ENCODE data around the gene CADM2. TPM values are rescaled to one million over a fixed set of nuclear protein-coding genes. Genes with fewer than 3 reads are reported as not detected.

Gene CADM2
- total and polyA plus RNA-seq, 2 donors from 2014 or later: 0.06 to 0.25 TPM

DNA sequence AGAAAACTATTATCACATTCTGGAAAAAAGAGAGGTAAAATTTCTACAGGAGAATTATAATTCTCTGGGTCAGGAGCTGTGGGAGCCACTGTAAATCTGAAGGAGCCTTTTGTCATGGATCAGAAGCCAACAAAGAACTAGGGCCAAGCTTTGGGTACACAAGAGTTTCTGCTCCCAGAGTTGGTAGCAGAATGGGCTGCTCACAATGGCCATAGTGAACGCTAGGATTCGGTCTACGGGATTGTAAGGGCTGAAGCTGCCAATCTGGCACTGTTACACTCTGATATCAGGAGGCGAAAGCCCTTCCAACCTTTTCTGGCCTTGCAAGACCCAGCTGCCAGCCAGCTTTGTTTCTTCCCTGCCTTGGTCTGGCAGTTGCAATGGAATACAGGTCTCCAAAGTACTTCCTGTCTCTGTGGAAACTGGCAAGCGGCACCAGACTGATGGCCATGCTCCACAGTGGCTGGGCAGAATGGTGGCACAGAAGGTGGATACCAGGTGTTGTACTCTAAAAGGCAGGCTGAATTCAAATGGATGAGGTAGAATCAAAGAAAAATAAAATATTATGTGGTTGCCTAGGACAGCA is 831.7 kb downstream of the CADM2 start:
- H3K9me3 ChIP-seq (ENCODE audit: control insufficient read depth in 2 of 3, insufficient read depth in 1 of 3, low read length in 3 of 3): no peaks in the 10 kb centered on the region
- DNase-seq (peak in 1 of 5 donors; percentile 22), FAIRE-seq (no peak)
- H3K9ac ChIP-seq (ENCODE audit: low read length in 3 of 3): no peak overlapping the region
- H3K4me1 ChIP-seq (ENCODE audit: control insufficient read depth in 2 of 3, insufficient read depth in 2 of 3, low read depth in 1 of 3, low read length in 3 of 3): no peaks in the 10 kb centered on the region
- no peak overlapping the region for H3K27ac ChIP-seq (ENCODE audit: low read depth in 2 of 2, low read length in 2 of 2)
- intact Hi-C loops (cut with DNase I): no loop called here
- H3K4me3 ChIP-seq (ENCODE audit: low read length in 3 of 3): no peak overlapping the region
- no peaks in the 10 kb centered on the region for H3K36me3 ChIP-seq (ENCODE audit: control insufficient read depth in 2 of 3, insufficient read depth in 3 of 3, low read length in 3 of 3)
- TF ChIP-seq, protein P1, sequence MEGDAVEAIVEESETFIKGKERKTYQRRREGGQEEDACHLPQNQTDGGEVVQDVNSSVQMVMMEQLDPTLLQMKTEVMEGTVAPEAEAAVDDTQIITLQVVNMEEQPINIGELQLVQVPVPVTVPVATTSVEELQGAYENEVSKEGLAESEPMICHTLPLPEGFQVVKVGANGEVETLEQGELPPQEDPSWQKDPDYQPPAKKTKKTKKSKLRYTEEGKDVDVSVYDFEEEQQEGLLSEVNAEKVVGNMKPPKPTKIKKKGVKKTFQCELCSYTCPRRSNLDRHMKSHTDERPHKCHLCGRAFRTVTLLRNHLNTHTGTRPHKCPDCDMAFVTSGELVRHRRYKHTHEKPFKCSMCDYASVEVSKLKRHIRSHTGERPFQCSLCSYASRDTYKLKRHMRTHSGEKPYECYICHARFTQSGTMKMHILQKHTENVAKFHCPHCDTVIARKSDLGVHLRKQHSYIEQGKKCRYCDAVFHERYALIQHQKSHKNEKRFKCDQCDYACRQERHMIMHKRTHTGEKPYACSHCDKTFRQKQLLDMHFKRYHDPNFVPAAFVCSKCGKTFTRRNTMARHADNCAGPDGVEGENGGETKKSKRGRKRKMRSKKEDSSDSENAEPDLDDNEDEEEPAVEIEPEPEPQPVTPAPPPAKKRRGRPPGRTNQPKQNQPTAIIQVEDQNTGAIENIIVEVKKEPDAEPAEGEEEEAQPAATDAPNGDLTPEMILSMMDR (IDR thresholded peaks at IDR 0.05; ENCODE audit: borderline replicate concordance, extremely low read depth, insufficient read depth): no peak
- H3K27me3 ChIP-seq (ENCODE audit: control insufficient read depth, insufficient read depth, low read length): no peaks in the 10 kb centered on the region

DNA sequence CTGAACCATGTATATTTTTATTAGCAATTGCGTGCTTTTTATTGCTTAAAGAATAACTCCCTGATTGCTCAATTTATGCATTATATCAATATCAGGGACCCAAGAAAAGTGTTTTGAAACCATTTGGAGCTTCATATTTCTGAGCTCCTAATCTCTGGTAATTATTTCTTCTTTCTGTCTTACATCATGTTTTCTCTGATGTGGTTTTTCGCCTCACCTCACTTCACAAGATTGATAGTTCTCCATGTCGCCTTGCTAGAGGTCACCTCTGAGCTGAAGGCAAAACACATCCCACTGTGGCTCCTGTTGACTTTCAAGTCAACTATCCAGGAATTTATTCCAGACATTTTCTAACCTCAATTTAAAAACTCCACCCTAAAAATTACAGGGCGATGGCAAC is 837.4 kb downstream of the CADM2 start:
- FAIRE-seq (no peak), DNase-seq (peak in 2 of 5 donors; percentile 28 to 46)

DNA sequence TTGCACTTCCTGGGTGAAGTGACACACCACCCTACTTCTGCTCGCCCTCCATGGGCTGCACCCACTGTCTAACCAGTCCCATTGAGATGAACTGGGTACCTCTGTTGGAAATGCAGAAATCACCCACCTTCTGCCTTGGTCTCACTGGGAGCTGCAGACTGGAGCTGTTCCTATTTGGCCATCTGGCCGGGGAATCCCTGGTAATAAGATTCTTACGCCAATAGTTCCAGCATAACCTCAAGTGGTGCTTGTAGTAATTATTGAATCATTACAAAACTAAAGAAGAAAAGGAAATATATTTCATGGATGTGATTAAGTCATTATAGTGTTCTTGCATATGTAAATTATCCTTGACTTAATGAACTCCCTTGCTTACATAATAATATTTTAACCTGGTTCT is 841.9 kb downstream of the CADM2 start:
- no peak for DNase-seq
- no peak overlapping the region for H3K9ac ChIP-seq (ENCODE audit: low read length in 3 of 3)
- H3K27ac ChIP-seq (ENCODE audit: low read depth in 2 of 2, low read length in 2 of 2): no peak overlapping the region
- intact Hi-C loops (cut with DNase I): no loop called here
- TF ChIP-seq, protein P1 (IDR thresholded peaks at IDR 0.05; ENCODE audit: borderline replicate concordance, extremely low read depth, insufficient read depth): no peak
- no peaks in the 10 kb centered on the region for H3K4me1 ChIP-seq (ENCODE audit: control insufficient read depth in 2 of 3, insufficient read depth in 2 of 3, low read depth in 1 of 3, low read length in 3 of 3)
- H3K4me3 ChIP-seq (ENCODE audit: low read length in 3 of 3): no peak overlapping the region
- H3K27me3 ChIP-seq (ENCODE audit: control insufficient read depth, insufficient read depth, low read length): no peaks in the 10 kb centered on the region
- FAIRE-seq: no peak
- H3K36me3 ChIP-seq (ENCODE audit: control insufficient read depth in 2 of 3, insufficient read depth in 3 of 3, low read length in 3 of 3): no peaks in the 10 kb centered on the region
- H3K9me3 ChIP-seq (ENCODE audit: control insufficient read depth in 2 of 3, insufficient read depth in 1 of 3, low read length in 3 of 3): no peaks in the 10 kb centered on the region

More for the DNA sequence above, 837.4 kb downstream of the CADM2 start:
- no peak overlapping the region for H3K9ac ChIP-seq (ENCODE audit: low read length in 3 of 3)
- H3K9me3 ChIP-seq (ENCODE audit: control insufficient read depth in 2 of 3, insufficient read depth in 1 of 3, low read length in 3 of 3): no peaks in the 10 kb centered on the region
- no peaks in the 10 kb centered on the region for H3K4me1 ChIP-seq (ENCODE audit: control insufficient read depth in 2 of 3, insufficient read depth in 2 of 3, low read depth in 1 of 3, low read length in 3 of 3)
- TF ChIP-seq, protein P1 (IDR thresholded peaks at IDR 0.05; ENCODE audit: borderline replicate concordance, extremely low read depth, insufficient read depth): no peak
- no peaks in the 10 kb centered on the region for H3K27me3 ChIP-seq (ENCODE audit: control insufficient read depth, insufficient read depth, low read length)
- intact Hi-C loops (cut with DNase I): no loop called here
- no peaks in the 10 kb centered on the region for H3K36me3 ChIP-seq (ENCODE audit: control insufficient read depth in 2 of 3, insufficient read depth in 3 of 3, low read length in 3 of 3)
- no peak overlapping the region for H3K27ac ChIP-seq (ENCODE audit: low read depth in 2 of 2, low read length in 2 of 2)
- no peak overlapping the region for H3K4me3 ChIP-seq (ENCODE audit: low read length in 3 of 3)

DNA sequence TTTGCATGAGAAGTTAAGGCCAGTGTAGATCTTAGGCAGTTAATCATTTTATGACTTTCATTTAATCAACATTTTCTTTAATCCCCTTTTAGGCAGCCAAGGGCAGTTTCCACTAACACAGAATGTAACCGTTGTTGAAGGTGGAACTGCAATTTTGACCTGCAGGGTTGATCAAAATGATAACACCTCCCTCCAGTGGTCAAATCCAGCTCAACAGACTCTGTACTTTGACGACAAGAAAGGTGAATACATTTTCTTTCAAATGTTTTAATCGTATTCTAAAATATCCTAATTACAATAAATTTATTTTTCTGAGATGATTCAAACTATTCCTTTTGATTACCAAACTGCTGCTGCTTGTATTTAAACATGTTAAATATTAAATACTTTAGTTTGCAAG is 843.2 kb downstream of the CADM2 start:
- Histone ChIP-seq H3K36me3 (ENCODE audit: control insufficient read depth in 2 of 3, insufficient read depth in 3 of 3, low read length in 3 of 3) (no peaks in the 10 kb centered on the region), H3K9ac (ENCODE audit: low read length in 3 of 3) (no peak overlapping the region), H3K4me1 (ENCODE audit: control insufficient read depth in 2 of 3, insufficient read depth in 2 of 3, low read depth in 1 of 3, low read length in 3 of 3) (no peaks in the 10 kb centered on the region), H3K27me3 (ENCODE audit: control insufficient read depth, insufficient read depth, low read length) (no peaks in the 10 kb centered on the region), H3K9me3 (ENCODE audit: control insufficient read depth in 2 of 3, insufficient read depth in 1 of 3, low read length in 3 of 3) (no peaks in the 10 kb centered on the region), H3K27ac (ENCODE audit: low read depth in 2 of 2, low read length in 2 of 2) (no peak overlapping the region), H3K4me3 (ENCODE audit: low read length in 3 of 3) (no peak overlapping the region)
- peak; percentile 8 for FAIRE-seq
- DNase-seq: peak in 2 of 5 donors; percentile 43 to 46
- TF ChIP-seq, protein P1 (IDR thresholded peaks at IDR 0.05; ENCODE audit: borderline replicate concordance, extremely low read depth, insufficient read depth): no peak
- intact Hi-C loops (cut with DNase I): no loop called here

Data from kidney (tissue), 14 donors.